OCI-LY7 (cell line): Measurements from ENCODE around the gene ZBTB16. TPM values are rescaled to one million over a fixed set of nuclear protein-coding genes. Genes with fewer than 3 reads are reported as not detected.

Experiments used
- BruUV-seq: library from RNA; stranded (reverse); fragments of 400-500 nt; replicated peaks from 2 replicates; lab custom pipeline; 2021; lab: Mats Ljungman, UMichigan
- CTCF ChIA-PET: fragments of 300-600 bp; sonication (Branson Sonifier 250); formaldehyde crosslinking; loops from one replicate; lab custom pipeline; 2022; ENCODE audit warnings: antibody characterized with exemption; ENCODE audit not compliant: unreplicated experiment; lab: Charles Lee
- POLR2A ChIA-PET: fragments of 300-600 bp; sonication (Branson Sonifier 250); formaldehyde crosslinking; loops from one replicate; lab custom pipeline; 2022; ENCODE audit warnings: antibody characterized with exemption; lab: Charles Lee
- DNase-seq: peaks from one replicate; pipeline ENCODE4 v3.0.0-alpha.2; 2015; ENCODE audit warnings: low spot score
- H2AFZ ChIP-seq: fragments of 200-600 bp; sonication (generic), shearing (Covaris generic); 2 replicates; pipeline ENCODE4 v1.6.1; 2014; ENCODE audit warnings: mild to moderate bottlenecking, antibody characterized with exemption, low read length, moderate library complexity
- H3K27ac ChIP-seq: fragments of 200-600 bp; sonication (generic); 2 replicates; pipeline ENCODE4 v1.5.1; 2014; ENCODE audit warnings: mixed run types, low read depth, mild to moderate bottlenecking, moderate library complexity, low read length, inconsistent platforms; ENCODE audit not compliant: poor library complexity, severe bottlenecking
- H3K36me3 ChIP-seq: fragments of 200-600 bp; sonication (generic); 2 replicates; pipeline ENCODE4 v1.6.1; 2014; ENCODE audit warnings: mild to moderate bottlenecking, antibody characterized with exemption, low read length, moderate library complexity, mixed read lengths; ENCODE audit not compliant: insufficient read depth
- H3K4me1 ChIP-seq: fragments of 200-600 bp; sonication (generic); 2 replicates; pipeline ENCODE4 v1.5.1; 2014; ENCODE audit warnings: mild to moderate bottlenecking, low read length; ENCODE audit not compliant: insufficient read depth, poor library complexity, severe bottlenecking
- H3K4me2 ChIP-seq: fragments of 200-600 bp; sonication (generic); 2 replicates; pipeline ENCODE4 v1.6.1; 2014; ENCODE audit warnings: mild to moderate bottlenecking, low read length
- H3K4me3 ChIP-seq: fragments of 200-600 bp; sonication (generic); 2 replicates; pipeline ENCODE4 v1.5.1; 2014; ENCODE audit warnings: mild to moderate bottlenecking, low read depth, low read length; ENCODE audit not compliant: poor library complexity, severe bottlenecking
- H3K79me2 ChIP-seq: fragments of 200-600 bp; sonication (generic); 2 replicates; pipeline ENCODE4 v1.6.1; 2016; ENCODE audit warnings: low read depth, mild to moderate bottlenecking, low read length, moderate library complexity, mixed read lengths; ENCODE audit not compliant: insufficient read depth
- H3K9me2 ChIP-seq: fragments of 200-600 bp; sonication (generic); 2 replicates; pipeline ENCODE4 v1.6.1; 2016; ENCODE audit warnings: mild to moderate bottlenecking, low read length, mixed read lengths; ENCODE audit not compliant: insufficient read depth
- H3K9me3 ChIP-seq: fragments of 200-600 bp; sonication (generic); 2 replicates; pipeline ENCODE4 v1.6.1; 2014; ENCODE audit warnings: mild to moderate bottlenecking, mixed run types, low read length, mixed read lengths
- H4K20me1 ChIP-seq: fragments of 200-600 bp; sonication (generic); 2 replicates; pipeline ENCODE4 v1.6.1; 2014; ENCODE audit warnings: mild to moderate bottlenecking, antibody characterized with exemption, low read length, moderate library complexity, mixed read lengths; ENCODE audit not compliant: insufficient read depth
- EZH2phosphoT487 ChIP-seq: fragments of 200-600 bp; sonication (generic); IDR thresholded peaks from 2 replicates; pipeline ENCODE4 v1.6.1; 2018; ENCODE audit warnings: low read depth, borderline replicate concordance, mild to moderate bottlenecking, mixed run types, antibody characterized with exemption, low read length, moderate library complexity, mixed read lengths
- intact Hi-C: fragments of 100-400 bp; cut with micrococcal nuclease; formaldehyde crosslinking; loops from one replicate; pipeline ENCODE4 v1.10.0; 2022; ENCODE audit not compliant: unreplicated experiment
- total RNA-seq, 2 experiments: library from RNA; depleted of rRNA in 1 of 2; stranded (reverse); fragments of >200 nt in 1 of 2; shearing (Covaris generic) in 1 of 2; gene quantifications; 2 replicates each; pipeline ENCODE4 v1.2.3, GENCODE V29; 2014 to 2022
- TF ChIP-seq, protein P1 (sequence below): fragments of 200-600 bp; sonication (generic); conservative IDR thresholded peaks from 2 replicates; pipeline ENCODE4 v1.5.1; 2014; ENCODE audit warnings: mild to moderate bottlenecking, antibody characterized with exemption, low read length, moderate library complexity, mixed read lengths

ZBTB16 gene
- total RNA-seq, 2 experiments from 2014 or later = not detected

DNA sequence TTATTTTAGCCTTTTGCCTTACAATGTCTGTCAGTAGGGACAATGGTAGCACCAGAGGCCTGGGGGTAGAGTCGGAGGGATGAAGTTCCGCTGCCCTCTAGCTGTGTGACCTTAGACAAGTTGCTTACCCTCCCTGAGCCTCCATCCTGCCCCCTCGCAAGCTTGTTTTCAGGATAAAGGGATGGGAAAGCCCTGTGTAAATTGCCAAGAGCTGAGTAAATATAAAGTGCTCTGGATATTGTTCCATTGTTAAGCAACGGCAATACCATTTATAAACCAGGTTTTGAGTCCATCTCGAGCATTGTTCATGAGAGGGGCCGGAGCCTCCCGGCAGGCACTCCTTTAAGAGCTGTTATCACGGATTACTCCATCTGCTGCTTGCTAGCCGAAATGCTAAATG lies 72.9 kb downstream of the ZBTB16 start:
- no peaks in the 10 kb centered on the region for H3K9me2 ChIP-seq
- BruUV-seq = no TSS peak
- no peak overlapping the region for H3K4me3 ChIP-seq
- H3K4me2 ChIP-seq = no peak overlapping the region
- no peaks in the 10 kb centered on the region for H3K36me3 ChIP-seq
- H3K4me1 ChIP-seq = peaks cover 6% of the 10 kb centered on the region
- CTCF ChIA-PET = no interaction called here
- no peaks in the 10 kb centered on the region for H4K20me1 ChIP-seq
- intact Hi-C loops = no loop called here
- no peak for DNase-seq
- POLR2A ChIA-PET = no interaction called here
- H3K9me3 ChIP-seq = no peaks in the 10 kb centered on the region
- H3K79me2 ChIP-seq = no peaks in the 10 kb centered on the region
- H3K27ac ChIP-seq = no peak overlapping the region
- H2AFZ ChIP-seq = no peak overlapping the region
- no peak for TF ChIP-seq EZH2phosphoT487
- TF ChIP-seq, protein P1, sequence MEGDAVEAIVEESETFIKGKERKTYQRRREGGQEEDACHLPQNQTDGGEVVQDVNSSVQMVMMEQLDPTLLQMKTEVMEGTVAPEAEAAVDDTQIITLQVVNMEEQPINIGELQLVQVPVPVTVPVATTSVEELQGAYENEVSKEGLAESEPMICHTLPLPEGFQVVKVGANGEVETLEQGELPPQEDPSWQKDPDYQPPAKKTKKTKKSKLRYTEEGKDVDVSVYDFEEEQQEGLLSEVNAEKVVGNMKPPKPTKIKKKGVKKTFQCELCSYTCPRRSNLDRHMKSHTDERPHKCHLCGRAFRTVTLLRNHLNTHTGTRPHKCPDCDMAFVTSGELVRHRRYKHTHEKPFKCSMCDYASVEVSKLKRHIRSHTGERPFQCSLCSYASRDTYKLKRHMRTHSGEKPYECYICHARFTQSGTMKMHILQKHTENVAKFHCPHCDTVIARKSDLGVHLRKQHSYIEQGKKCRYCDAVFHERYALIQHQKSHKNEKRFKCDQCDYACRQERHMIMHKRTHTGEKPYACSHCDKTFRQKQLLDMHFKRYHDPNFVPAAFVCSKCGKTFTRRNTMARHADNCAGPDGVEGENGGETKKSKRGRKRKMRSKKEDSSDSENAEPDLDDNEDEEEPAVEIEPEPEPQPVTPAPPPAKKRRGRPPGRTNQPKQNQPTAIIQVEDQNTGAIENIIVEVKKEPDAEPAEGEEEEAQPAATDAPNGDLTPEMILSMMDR = no peak

DNA sequence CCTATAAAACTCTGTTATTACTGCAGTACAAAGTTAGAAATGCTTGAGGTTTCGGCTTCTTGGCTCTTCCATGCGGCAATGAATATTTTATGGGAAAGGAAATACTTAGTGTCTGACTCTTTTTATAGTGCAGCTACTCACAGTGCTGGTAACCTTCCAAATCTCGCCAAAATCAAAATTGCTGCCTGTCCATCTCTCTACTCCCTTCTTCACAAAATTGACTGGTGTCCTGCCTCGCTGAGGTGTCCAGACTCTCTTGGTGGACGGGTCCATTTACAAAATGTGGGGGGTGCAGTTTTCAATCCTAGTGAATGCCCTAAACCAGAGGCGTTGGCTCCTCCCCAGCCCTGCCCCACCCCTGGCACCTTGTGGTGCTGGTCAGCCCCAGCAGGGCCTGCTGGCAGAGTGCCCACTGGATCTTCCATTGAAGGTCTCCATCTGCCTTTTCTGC lies 73.5 kb downstream of the ZBTB16 start:
- TF ChIP-seq EZH2phosphoT487 = no peak
- TF ChIP-seq, protein P1 = no peak
- POLR2A ChIA-PET = no interaction called here

DNA sequence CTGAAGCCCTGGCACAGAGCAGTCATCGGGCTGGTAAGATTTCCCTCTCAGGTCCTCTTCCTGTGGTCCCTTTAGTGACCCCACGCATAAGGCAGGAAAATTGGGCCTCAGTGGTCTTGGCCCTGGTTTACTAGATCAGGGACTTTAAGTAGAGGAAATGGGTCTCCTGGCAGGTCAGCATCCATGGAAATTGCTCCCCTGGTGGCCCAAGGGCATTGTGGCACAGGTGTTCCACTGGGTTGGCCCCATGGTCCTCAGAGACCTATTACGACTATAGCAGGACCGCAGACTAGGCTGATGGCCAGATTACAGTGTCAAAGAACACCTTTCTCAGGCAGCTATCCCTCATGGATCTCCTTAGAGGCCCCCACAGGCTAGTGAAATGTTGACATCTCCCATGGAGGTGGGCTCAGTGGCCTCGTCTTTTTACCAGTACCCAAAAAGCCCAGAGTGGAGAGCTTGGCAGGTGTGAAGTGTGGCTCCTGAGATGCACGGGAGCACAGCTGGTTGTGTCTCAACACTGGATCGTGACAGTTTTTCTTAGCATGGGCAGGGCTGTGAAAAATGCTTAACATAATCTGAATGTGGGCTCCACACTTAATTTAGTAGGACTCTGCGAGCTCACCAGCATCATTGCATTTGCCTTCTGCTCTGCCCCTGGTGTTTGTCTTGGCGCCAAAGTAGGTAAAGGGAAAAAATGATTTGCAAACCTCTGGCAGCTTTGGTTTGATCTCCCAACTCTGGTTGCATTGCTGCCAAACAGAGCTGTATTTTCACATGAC lies 74.2 kb downstream of the ZBTB16 start:
- H3K9me2 ChIP-seq = no peaks in the 10 kb centered on the region
- no peak overlapping the region for H3K4me3 ChIP-seq
- no peaks in the 10 kb centered on the region for H3K79me2 ChIP-seq
- TF ChIP-seq, protein P1 = no peak
- no peak overlapping the region for H3K4me2 ChIP-seq
- H2AFZ ChIP-seq = no peak overlapping the region
- H3K36me3 ChIP-seq = no peaks in the 10 kb centered on the region
- peaks cover 6% of the 10 kb centered on the region for H3K4me1 ChIP-seq
- intact Hi-C loops = no loop called here
- H3K9me3 ChIP-seq = no peaks in the 10 kb centered on the region
- no peak overlapping the region for H3K27ac ChIP-seq
- ChIA-PET CTCF (no interaction called here), POLR2A (no interaction called here)
- no TSS peak for BruUV-seq
- no peak for DNase-seq
- H4K20me1 ChIP-seq = no peaks in the 10 kb centered on the region

More for the DNA sequence above, 73.5 kb downstream of the ZBTB16 start:
- intact Hi-C loops = no loop called here
- no peaks in the 10 kb centered on the region for H3K9me3 ChIP-seq
- CTCF ChIA-PET = no interaction called here
- no peak overlapping the region for H3K4me3 ChIP-seq
- no peaks in the 10 kb centered on the region for H3K9me2 ChIP-seq
- no peaks in the 10 kb centered on the region for H4K20me1 ChIP-seq
- no peaks in the 10 kb centered on the region for H3K36me3 ChIP-seq
- H3K79me2 ChIP-seq = no peaks in the 10 kb centered on the region
- no peak for DNase-seq
- no peak overlapping the region for H3K27ac ChIP-seq
- H3K4me1 ChIP-seq = peaks cover 6% of the 10 kb centered on the region
- BruUV-seq = no TSS peak
- no peak overlapping the region for H2AFZ ChIP-seq
- H3K4me2 ChIP-seq = no peak overlapping the region
